ENCODE results near the gene CAPN1.
"Not testable (repeated sequence)": the region's sequence is repeated elsewhere in the genome, so short reads cannot be mapped to it uniquely, and the experiment has no call there.

Gene CAPN1
- 84.1 to 129 (median 92.4) reads per million in 3 experiments for total RNA-seq

DNA sequence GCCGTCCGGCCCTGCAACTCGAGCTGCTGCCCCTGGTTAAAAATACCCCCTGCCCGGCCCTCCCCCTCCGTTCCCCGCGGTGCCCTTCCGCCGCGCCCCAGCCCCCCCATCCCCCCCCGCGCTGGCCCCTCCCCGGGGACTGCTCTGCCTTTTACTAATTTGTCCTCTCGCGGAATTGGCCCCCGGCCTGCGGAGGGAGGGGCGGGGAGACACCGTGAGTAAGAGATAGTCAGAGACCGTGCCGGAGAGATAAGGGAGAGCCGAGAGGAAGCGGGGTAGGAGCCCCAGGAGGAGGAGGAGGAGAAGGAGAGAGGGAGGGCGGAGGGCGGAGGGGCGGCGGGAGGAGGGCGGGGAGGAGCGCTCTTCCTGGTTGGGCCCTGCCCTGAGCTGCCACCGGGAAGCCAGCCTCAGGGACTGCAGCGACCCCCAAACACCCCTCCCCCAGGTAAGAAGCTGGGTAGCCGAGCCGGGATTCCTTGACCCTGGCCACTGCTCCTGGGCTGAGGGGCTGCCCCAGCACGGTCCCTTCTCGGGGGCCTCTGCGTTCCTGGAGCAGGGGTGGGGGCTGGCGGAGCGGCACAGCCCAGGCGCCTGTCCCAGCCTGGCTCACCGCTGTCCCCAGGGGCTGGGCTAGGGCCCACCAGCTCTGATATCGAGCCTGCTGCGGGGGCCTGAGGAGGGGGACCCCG lies at the start of gene CAPN1:
Gene CAPN1, plus strand, starts transcription at position 360 of the 689 bp plus-strand sequence. CDS start 774 bp downstream, outside the sequence.
- peak; percentile 62 for DNase-seq

DNA sequence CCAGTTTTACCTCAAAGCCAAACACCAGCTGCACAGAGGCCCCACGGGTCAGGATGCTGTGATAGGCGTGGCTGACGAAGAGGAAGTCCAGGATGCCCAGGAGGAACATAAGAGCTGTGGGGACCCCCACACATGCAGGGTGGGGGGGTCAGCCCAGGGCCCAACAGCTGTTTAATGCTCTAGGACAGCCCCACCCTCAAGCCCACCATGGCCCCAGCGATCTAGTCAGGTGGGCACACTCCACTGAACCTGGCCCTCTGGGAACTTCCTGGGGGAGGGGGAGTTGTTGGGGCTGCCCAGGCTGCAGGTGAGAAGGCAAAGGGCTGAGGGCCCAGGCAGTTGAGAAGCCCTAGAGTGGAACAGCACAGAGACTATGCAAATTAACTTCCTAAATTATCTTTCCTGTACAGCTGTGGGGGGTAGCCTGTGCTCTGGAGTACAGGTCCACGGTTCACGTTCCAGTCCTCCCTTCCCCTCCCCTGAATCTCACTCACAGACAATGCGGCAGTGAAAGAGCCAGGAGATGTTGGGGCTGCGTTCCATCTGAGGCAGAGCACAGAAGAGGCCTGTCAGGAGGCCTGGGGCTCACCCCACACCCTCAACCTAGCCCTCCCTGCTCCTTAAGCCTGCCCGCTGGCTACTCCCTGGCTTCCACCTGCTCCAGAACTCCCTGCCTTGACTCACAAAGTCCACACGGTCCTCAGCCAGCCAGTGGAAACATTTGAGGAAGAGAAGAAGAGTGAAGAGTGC lies 49.3 kb upstream of the CAPN1 start:
- no peak for DNase-seq

DNA sequence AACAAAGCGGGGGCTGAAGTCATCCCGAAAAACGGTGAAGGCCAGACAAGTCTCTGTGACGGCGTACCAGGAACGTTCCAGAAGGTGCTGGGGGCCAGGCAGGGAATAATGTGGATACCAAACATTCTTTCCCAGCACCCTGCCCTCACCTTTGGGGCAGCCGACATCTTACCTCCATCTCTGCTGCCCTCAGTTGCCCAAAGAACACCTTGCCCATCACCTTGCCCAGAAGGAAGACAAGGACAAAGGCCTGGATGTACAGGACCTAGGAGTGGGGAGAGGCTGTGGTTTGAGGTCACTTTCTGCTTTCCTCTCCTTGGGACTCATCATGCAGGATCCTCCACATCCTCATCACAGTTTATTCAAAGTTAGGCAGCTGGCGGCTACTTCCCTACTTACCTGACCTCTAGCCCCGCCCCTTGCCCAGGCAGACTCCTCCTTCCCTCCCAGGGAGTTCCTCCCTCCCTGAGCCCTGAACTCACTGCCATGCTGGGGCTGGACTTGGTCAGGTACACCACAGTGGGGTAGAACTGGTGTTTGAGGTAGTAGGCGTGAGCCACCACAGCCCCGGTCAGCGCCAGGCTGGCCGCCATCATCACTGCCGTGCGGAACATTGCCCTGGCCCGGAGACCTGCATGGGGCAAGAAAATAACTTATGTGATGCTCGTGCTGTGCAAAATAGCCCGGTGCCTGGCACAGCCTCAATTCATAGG lies 48.6 kb upstream of the CAPN1 start:
- no peak for DNase-seq

DNA sequence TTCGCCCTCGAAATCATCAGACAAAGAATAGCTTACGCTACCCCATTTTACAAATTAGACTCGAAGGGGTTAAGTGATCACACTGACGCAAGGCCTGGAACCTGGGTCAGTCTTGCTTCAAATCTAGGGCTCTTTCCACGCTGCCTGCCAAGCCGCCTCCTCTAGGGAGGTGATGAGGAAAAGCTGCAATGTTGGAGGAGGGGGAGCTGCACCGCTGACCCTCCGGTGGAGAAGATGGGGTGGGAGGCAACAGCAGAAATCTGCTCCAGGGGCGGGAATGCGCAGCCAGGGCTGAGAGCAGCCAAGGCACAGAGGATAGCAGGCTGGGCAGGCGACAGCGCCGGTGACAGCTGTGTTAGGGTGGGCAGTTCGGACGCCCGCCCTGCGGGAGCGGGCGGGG lies 48.0 kb upstream of the CAPN1 start:
- no peak for DNase-seq

DNA sequence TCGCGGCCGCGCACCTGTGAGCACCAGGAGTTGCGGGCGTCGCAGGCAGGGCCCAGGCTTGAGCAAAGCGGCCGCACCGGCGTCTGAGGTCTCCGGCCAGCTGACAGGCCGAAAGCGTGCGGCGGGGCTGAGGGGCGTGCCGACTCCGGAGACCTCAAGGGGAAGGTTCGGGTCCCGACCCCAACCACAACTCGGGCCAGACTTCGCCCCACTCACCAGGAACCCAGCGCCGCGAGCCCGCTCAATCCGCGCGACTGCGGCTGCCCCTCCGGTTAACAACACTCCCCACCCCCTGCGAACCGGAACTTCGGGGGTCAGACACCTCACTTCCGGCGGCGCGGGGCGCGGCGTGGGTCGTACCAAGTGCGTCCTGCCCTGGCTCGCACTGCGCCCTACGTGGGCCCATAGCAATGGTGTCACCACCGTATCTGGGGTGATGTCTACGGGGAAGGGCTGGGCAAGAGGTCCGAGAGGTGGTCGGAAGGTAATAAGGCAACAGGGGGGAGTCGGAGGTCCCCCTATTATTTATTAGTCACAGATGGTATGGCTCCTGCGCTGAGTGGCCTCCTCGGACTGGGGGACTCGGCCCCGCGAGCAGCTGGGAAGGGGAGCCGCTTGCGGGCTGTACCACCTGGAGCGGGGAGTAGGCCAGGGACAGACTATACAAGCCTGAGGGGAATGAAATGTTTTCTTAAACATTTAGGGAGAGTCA lies 47.3 kb upstream of the CAPN1 start, which contains the start of gene SYVN1:
Gene SYVN1, minus strand, starts transcription at position 280 of the 712 bp plus-strand sequence. CDS start 918 bp downstream, outside the sequence.
- DNase-seq = peak; percentile 92

DNA sequence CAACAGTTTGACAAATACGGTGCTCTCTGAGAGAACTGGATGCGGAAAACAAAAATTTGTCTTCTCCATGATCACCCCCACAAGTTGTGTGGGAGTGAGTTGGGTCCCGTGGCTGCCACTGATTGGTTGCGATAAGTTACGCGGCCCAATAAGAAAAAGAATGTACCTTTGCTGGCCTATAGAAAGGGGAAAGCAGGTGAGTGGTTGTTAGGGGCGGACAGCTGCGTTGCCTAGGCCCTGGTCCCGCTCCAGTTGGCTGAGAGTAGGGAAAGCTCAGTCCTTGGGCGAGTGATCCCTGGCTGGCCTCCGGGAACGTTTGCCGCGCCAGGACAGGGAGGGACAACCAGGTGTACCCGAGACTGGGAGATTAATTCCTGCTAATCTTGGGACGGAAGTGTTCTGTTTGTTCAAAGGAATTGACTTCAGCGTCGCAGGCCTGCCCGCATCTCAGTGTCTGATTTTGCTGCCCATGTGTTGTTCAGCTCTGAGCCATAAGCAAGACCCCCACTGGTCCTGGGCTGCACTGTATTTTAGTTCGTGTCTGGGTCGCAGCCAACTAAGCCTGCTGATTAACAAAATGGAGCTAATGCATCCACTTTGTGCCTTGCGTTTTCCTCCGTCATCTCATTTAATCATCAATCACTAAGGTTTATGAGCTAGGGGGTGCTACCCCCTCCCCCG lies 46.6 kb upstream of the CAPN1 start:
- DNase-seq = peak; percentile 92

DNA sequence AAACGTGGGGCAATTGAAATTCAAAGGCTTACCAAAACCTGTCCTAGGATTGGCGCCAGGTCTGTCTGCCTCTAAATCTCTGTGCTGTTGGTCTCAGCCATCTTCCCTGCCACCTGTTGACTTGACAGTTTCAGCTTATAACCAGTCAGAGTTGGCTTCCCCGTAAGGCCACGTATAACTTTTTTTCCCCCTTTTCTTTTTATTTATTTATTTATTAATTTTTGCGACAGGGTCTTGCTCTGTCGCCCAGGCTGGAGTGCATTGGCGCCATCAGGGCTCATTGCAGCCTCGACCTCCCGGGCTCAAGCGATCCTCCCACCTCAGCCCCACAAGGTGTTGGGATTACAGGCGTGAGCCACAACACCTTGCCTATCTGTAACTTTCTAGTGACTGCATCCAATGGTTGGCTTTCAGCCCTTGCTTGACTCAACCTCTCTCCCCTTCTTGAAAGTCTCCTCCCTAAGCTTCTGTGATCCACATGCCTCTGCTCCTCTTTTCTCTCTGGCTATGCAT lies 46.0 kb upstream of the CAPN1 start:
- DNase-seq = no peak

DNA sequence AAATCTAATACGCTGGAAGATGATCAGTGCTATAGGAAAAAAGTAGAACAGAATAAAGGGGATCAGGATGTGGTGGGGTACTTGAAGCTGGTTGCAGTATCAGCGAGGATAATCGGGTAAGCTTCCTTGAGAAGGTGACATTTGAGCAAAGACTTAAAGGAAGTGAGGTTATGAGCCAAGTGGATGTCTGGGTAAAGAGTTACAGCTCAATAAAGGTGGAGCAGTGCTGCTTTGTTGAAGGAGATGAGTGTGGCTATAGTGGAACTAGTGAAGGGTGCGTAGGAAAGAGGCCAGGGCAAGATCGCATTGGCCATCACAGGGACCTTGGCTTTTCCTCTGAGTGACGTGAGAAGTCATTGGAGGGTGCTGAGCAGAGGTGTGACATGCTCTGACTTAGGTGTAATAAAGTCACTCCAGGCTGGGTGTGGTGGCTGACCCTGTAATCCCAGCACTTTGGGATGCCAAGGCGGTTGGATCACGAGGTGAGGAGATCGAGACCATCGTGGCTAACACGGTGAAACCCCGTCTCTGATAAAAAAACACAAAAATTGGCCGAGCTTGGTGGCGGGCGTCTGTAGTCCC lies 45.1 kb upstream of the CAPN1 start:
- DNase-seq = no peak

DNA sequence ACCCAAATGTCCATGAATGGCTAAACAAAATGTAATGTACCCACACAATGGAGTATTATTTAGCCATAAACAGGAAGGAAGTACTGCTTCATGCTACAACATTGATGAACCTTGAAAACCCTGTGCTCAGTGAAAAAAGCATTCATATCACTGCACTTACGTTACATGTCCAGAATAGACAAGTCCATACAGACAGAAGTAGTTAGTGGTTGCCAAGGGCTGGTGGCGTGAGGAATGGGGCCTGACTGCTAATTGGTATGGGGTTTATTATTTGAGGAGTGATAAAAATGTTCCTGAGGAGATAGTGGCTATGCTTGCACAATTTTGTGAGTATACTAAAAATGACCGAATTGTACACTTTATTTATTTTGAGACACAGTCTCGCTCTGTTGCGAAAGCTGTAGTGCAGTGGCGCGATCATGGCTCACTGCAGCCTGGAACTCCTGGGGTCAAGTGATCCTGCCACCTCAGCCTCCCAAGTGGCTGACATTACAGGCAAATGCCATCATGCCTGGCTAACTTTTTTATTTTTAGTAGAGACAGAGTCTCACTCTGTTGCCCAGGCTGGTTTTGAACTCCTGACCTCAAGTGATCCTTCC lies 39.7 kb upstream of the CAPN1 start:
- DNase-seq = no peak

DNA sequence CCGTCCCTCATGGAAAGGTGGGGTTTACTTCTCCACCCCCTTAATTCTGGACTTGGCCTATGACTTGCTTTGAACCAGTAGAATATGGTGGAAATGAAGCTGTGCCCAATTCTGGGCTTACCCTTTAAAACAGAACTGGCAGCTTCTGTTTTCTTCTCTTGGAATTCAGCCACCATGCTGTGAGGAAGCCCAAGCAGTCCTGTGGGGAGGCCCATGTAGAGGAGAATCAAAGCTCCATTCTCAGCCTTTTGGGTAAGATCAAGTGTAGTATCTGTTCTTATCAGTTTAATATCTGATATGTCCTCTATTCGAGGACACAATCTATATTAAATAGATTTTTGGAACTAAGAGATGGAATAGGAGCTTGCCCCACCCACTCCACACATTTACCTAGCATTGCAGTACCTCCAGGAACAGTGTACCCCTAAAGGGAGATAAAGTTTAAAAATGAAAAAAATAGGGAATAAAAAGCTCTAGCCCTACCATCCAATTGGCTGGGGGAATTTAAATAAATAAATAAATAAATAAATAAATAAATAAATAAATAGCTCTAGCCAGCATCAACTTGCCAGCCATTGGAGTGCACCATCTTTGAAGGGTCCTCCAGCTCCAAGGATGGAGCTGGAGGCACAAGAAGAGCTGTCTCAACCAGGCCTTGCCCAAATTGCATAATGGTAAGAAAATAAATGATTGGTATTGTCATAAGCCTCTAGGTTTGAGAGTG lies 34.2 kb upstream of the CAPN1 start:
- DNase-seq = no peak

DNA sequence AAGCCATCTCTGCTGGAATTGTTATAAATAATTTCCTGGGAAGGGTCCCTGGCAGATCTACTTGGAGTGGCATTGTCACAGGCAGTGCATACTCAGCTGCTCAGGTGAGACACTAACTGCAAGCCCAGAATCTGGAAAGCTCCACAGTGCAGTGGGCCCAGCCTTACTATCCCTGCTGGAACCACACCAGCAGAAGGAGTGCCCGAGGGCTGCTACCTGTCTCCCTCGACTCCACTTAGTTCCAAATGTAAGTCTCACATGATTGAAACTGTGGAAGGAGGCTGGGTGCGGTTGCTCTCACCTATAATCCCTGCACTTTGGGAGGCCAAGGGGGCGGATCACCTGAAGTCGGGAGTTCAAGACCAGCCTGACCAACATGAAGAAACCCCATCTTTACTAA lies 33.1 kb upstream of the CAPN1 start:
- DNase-seq = no peak

DNA sequence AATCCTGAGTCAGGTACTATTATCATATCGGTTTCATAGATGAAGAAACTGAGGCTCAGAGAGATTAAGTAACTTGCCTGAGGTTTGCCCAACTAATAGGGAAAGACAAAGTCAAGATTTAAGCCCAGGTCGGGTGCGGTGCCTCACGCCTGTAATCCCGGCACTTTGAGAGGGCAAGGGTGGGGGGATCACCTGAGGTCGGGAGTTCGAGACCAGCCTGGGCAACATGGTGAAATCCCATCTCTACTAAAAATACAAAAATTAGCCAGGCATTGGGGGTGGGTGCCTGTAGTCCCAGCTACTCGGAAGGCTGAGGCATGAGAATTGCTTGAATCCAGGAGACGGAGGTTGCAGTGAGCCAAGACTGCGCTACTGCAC lies 31.6 kb upstream of the CAPN1 start:
- not testable (repeated sequence) for DNase-seq

DNA sequence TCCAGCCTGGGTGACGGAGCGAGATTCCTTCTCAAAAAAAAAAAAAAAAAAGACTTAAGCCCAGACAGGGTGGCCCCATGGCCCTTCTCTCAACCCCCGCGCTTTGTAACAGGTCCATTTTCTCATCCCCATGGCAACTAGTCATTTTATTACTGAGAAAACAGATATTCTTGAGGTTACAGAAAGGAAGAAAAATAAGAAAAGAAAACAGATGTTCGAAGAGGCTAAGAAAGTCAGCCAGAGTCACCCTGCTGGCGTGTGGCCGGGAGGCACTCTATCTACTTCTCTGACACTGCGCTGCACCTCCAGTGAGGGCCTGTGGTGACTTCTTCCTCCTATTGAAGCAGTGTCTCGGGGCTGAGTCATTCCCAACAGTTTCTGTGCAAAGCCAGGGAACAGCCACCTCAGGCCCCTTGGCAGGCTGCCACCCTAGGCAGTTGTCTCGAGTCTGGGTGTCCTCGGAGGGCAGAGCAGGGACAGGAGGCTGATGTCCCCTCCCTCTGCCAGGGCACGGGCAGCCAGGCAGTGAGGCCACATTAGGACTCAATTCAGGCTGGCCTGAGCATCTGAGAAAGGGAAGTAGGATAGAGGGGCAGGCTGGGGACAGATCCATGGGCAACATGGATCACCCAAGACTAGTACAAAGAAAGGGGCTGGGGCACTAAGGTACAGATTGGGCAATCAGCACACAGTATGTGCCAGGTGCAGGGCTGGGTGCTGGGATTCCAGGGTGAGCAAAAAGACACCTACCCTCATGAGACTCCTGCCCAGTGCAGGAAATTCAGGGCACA lies 31.0 kb upstream of the CAPN1 start:
- no peak for DNase-seq

DNA sequence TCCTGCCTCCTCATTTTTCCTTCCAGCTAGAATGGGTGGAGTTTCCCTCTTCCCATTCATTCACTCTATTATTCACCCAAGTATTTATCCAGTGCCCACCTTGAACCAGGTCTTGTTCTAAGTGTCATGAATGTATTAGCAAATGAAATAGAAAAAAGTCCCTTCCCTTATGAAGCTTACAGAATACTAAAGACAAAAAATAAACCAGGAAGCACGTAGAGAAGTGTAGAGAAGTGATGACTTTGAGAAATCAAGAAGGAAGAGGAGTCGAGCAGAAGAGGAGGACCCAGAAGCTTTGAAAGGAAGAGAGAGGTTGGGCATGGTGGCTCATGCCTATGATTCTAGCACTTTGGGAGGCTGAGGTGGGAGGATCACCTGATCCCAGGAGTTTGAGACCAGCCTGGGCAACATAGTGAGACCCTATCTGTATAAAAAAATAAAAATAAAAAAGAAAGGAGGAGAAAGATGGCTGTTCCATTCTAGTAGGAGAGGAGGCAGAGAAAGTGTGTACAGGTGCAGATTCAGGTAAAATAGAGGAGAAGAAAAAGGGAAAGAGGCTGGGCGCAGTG lies 30.3 kb upstream of the CAPN1 start:
- no peak for DNase-seq

DNA sequence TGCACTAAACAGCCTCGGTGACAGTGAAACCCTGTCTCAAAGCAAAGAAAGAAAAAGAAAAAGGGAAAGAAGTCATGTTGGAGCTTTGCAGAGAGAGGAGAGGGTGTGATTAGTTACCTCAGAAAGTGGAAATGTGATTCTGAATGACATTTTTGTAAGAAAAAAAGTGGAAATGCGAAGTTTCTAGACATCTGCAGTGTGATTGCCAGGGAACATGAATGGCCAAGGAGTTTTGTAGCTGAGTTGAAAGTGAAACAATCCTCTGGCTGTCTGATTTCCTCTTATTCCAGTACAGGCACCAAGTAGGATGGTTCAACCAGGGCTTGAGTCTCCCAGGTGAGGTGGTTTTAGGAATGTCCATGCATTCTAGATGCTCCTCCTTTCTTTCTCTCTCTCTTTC lies 29.6 kb upstream of the CAPN1 start:
- no peak for DNase-seq

DNA sequence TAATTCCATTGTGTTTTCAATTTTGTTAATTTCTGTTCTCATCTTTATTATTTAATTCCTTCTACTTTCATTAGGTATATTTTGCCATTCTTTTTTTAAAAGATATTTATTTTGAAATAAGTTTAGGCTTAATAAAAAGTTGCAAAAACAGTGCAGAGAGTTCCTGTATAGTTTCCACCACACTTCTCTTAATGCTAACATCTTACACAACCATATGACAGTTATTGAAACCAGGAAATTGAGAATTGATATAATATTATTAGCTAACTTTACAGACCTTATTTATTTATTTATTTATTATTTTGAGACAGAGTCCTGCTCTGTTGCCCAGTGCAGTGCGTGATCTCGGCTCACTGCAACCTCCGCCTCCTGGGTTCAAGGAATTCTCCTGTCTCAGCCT lies 25.5 kb upstream of the CAPN1 start:
- no peak for DNase-seq

DNA sequence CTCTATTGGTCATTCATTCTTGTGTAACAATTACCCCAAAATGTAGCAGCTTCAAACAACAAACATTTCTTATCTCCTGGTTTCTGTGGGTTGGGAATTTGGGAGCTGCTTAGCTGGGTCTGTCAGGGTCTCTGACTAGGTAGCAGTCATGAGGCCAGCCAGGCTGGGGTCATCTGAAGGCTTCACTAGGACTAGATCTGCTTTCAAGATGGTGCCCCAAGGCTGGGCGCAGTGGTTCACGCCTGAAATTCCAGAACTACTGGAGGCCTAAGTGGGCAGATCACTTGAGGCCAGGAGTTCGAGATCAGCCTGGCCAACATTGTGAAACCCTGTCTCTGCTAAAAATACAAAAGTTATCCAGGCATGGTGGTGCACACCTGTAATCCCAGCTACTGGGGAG lies 24.8 kb upstream of the CAPN1 start:
- DNase-seq = no peak

DNA sequence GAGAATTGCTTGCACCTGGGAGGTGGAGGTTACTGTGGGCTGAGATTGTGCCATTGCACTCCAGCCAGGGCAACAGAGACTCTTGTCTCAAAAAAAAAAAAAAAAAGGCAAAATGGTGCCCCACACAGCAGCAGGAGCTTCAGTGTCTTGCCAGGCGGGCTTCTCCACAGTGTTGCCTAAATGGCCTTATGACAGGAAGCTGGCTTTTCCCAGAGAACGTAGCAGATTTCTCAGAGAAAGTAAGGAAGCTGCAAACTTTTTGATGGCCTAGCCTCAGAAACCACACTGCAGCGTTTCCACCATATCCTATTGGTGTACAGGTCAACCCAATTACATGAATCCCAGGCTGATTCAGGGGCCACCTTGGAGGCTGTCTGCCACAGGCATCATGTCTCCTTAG lies 24.4 kb upstream of the CAPN1 start:
- no peak for DNase-seq

DNA sequence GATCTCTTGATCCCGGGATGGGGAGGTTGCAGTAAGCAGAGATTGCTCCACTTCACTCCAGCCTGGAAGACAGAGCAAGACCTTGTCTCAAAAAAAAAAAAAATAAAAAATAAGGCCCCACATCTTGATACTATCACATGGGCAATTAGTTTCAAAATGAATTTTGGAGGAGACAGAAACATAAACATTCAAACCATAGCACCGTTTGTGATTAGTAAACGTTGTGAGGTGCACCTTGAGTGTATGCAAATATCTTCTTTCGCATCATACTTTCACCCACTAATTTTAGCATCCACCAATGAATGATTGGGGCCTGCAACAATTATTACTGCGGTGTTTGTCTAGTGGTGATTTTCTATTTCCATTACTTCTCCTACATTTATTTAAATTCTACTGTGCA lies 22.7 kb upstream of the CAPN1 start:
- DNase-seq = no peak

Data from central memory CD4-positive, alpha-beta T cell (primary cell).